ENCODE results near the gene FGF8. TPM values are rescaled to one million over a fixed set of nuclear protein-coding genes. Genes with fewer than 3 reads are reported as not detected.

FGF8 gene
- total and polyA plus RNA-seq, 9 of the 15 experiments (the other 6 are each of a cell fraction or from before 2014, with no cell fraction given), result 0.13 to 0.82 (median 0.37) TPM; not detected in 5

DNA sequence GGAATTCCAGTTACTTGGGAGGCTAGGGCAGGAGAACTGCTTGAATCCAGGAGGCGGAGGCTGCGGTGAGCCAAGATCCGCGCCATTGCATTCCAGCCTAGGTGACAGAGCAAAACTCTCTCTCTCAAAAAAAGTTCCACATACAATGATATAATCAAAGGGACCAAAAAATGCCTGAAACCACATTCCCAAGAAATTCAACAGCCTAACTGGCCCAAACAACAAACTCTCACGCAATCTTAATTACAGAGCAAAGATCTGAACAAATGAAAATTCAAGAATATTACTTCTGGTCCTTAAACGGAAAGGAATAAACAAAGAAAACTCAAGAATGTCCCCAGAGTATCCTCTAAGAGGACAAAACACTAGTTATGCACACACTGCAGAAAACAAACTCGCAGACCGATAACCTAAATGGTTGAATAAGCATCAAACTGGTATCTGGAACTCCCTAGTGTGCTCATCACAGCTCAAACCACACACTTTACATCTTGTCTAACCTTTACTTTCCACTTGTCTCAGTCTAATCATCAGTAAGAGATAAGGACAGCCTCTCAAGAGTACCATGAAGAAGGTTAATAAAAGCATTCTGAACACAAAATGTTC lies 38.7 kb upstream of the FGF8 start (continued):
- TF ChIP-seq CAMTA2 (CRISPR knock-in tag; conservative IDR thresholded peaks at IDR 0.05), result no peak
- no peak for TF ChIP-seq HLTF (IDR thresholded peaks at IDR 0.05)

DNA sequence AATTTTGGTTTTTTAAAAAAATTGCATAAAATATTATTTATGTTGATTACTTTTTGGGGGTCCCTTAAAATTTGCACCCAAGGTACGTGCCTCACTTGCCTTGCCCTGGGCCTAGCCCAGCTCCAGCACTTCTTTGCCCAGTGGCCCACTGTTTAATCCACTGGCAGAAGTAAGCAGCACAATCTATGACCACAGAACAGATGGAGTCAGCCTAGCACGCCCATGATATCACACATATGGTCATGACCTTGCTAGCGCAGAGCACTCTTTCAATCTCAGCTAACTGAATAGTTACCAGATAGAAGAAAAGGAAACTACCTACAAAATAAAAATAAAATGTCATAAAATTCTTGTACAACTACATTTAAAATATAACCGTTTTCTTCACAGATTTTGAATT lies 36.7 kb upstream of the FGF8 start:
- peaks cover 68% of the 10 kb centered on the region for H3K36me3 ChIP-seq (ENCODE audit: control insufficient read depth, insufficient read depth, low read length)
- intact Hi-C loops (cut with micrococcal nuclease) (no loop called here), in situ Hi-C loops (cut with MboI) (no loop called here)
- DNase-seq (ENCODE audit: extremely low read depth in 1 of 4, low spot score in 3 of 4) (no peak), ATAC-seq (no peak), FAIRE-seq (no peak)
- ChIA-PET POLR2A (interaction anchor here (1.6 kb wide), 1 partner anchor 27 kb away, joined by 6 read pairs; no protein-coding TSS in a partner anchor), CTCF (ENCODE audit: low intra/inter-chr PET ratio) (no interaction called here)
- H3K9me3 ChIP-seq (replicated peaks; ENCODE audit: control insufficient read depth, insufficient read depth, low read depth, low read length), result no peaks in the 10 kb centered on the region
- no peak overlapping the region for H2AFZ ChIP-seq (ENCODE audit: low read depth, low read length)
- H3K4me1 ChIP-seq (replicated peaks in 1 of 2; ENCODE audit: control insufficient read depth in 2 of 2, insufficient read depth in 2 of 2, low read length in 2 of 2), result peaks cover 7 to 9% of the 10 kb centered on the region in 2 experiments; a peak in 3 of 5 replicates
- H3K27ac ChIP-seq (ENCODE audit: extremely low read depth, low read depth, low read length), result no peak overlapping the region
- no peak for TF ChIP-seq POLR2AphosphoS2 (IDR thresholded peaks at IDR 0.05; ENCODE audit: low read length)
- WGBS (ENCODE audit: insufficient coverage, low coverage, missing lambda C conversion rate), result 74% methylated on average over 4 of the region's 4 CpGs
- H4K20me1 ChIP-seq (replicated peaks; ENCODE audit: control insufficient read depth, insufficient read depth, low read length), result peaks cover 35% of the 10 kb centered on the region
- no peak overlapping the region for H3K4me3 ChIP-seq
- peaks cover 80% of the 10 kb centered on the region for H3K79me2 ChIP-seq (ENCODE audit: control insufficient read depth, insufficient read depth, low read length)
- no TSS peak for BruUV-seq (replicated peaks)
- no peaks in the 10 kb centered on the region for H3K9me1 ChIP-seq (ENCODE audit: control insufficient read depth, insufficient read depth, low read length)
- H3K27me3 ChIP-seq (ENCODE audit: control insufficient read depth in 2 of 2, insufficient read depth in 2 of 2, low read length in 2 of 2), result no peaks in the 10 kb centered on the region
- no peak overlapping the region for H3K9ac ChIP-seq (ENCODE audit: insufficient read depth in 1 of 2, low read depth in 2 of 2, low read length in 2 of 2)
- no peak overlapping the region for H3K4me2 ChIP-seq (ENCODE audit: insufficient read depth, low read length)

DNA sequence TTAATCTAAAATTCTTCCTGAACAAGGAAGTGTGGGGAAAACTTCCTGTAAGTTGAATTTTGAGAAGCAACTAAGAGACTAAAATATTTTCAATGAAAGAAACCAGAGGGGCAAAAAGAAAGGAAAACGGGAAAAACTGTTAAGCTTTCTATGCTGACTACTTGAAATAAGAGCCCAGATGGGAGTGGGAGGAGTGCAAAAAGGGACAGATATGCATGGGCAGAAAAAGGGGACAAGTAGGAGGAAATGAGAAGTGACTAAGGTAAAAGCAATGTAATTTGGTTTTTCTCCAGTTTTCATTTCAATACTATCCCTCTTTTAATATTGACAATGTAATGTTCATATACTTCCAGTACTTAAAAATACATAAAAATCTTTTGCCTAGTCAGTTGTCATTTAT lies 31.2 kb upstream of the FGF8 start:
- no peak overlapping the region for H2AFZ ChIP-seq (ENCODE audit: low read depth, low read length)
- ATAC-seq (no peak), FAIRE-seq (no peak), DNase-seq (ENCODE audit: extremely low read depth in 1 of 4, low spot score in 3 of 4) (no peak)
- CTCF ChIA-PET (ENCODE audit: low intra/inter-chr PET ratio), result no interaction called here
- 90% methylated on average over 1 of the region's 1 CpG for WGBS (ENCODE audit: insufficient coverage, low coverage, missing lambda C conversion rate)
- no peak overlapping the region for H3K4me2 ChIP-seq (ENCODE audit: insufficient read depth, low read length)
- BruUV-seq (replicated peaks), result no TSS peak
- H3K27ac ChIP-seq (ENCODE audit: extremely low read depth, low read depth, low read length), result no peak overlapping the region
- no peak overlapping the region for H3K9ac ChIP-seq (ENCODE audit: insufficient read depth in 1 of 2, low read depth in 2 of 2, low read length in 2 of 2)
- no peaks in the 10 kb centered on the region for H4K20me1 ChIP-seq (replicated peaks; ENCODE audit: control insufficient read depth, insufficient read depth, low read length)
- no peak overlapping the region for H3K4me3 ChIP-seq
- H3K4me1 ChIP-seq (replicated peaks in 1 of 2; ENCODE audit: control insufficient read depth in 2 of 2, insufficient read depth in 2 of 2, low read length in 2 of 2), result no peaks in the 10 kb centered on the region
- intact Hi-C loops (cut with micrococcal nuclease) (no loop called here), in situ Hi-C loops (cut with MboI) (no loop called here)
- peaks cover 35% of the 10 kb centered on the region for H3K79me2 ChIP-seq (ENCODE audit: control insufficient read depth, insufficient read depth, low read length)
- H3K9me1 ChIP-seq (ENCODE audit: control insufficient read depth, insufficient read depth, low read length), result no peaks in the 10 kb centered on the region
- H3K27me3 ChIP-seq (ENCODE audit: control insufficient read depth in 2 of 2, insufficient read depth in 2 of 2, low read length in 2 of 2), result no peaks in the 10 kb centered on the region
- H3K36me3 ChIP-seq (ENCODE audit: control insufficient read depth, insufficient read depth, low read length), result peaks cover 88% of the 10 kb centered on the region
- POLR2A ChIA-PET, result no interaction called here
- H3K9me3 ChIP-seq (replicated peaks; ENCODE audit: control insufficient read depth, insufficient read depth, low read depth, low read length), result no peaks in the 10 kb centered on the region
- TF ChIP-seq, protein P1, sequence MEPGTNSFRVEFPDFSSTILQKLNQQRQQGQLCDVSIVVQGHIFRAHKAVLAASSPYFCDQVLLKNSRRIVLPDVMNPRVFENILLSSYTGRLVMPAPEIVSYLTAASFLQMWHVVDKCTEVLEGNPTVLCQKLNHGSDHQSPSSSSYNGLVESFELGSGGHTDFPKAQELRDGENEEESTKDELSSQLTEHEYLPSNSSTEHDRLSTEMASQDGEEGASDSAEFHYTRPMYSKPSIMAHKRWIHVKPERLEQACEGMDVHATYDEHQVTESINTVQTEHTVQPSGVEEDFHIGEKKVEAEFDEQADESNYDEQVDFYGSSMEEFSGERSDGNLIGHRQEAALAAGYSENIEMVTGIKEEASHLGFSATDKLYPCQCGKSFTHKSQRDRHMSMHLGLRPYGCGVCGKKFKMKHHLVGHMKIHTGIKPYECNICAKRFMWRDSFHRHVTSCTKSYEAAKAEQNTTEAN (CRISPR knock-in tag; IDR thresholded peaks at IDR 0.05), result no peak
- TF ChIP-seq CHCHD3 (CRISPR knock-in tag; IDR thresholded peaks at IDR 0.05), result no peak
- TF ChIP-seq POLR3A (IDR thresholded peaks at IDR 0.05; ENCODE audit: borderline replicate concordance, extremely low read depth, insufficient read depth, insufficient read length), result no peak
- TF ChIP-seq ZFP30 (CRISPR knock-in tag; IDR thresholded peaks at IDR 0.05; ENCODE audit: borderline replicate concordance), result no peak
- TF ChIP-seq RBM34 (IDR thresholded peaks at IDR 0.05; ENCODE audit: borderline replicate concordance, insufficient read depth, low read length), result no peak
- no peak for TF ChIP-seq TEAD1 (CRISPR knock-in tag; IDR thresholded peaks at IDR 0.05)
- no peak for TF ChIP-seq PML (IDR thresholded peaks at IDR 0.05; ENCODE audit: low read length)
- TF ChIP-seq ZNF282 (CRISPR knock-in tag; IDR thresholded peaks at IDR 0.05), result no peak

Measured in K562 (cell line).